MCF 10A (cell line): ENCODE data around the gene CEMP1. TPM values are rescaled to one million over a fixed set of nuclear protein-coding genes. Genes with fewer than 3 reads are reported as not detected.

Source experiments
- BruUV-seq: library from RNA; stranded (reverse); fragments of 400-500 nt; replicated peaks from 2 replicates; lab custom pipeline; 2021; lab: Mats Ljungman, UMichigan
- CTCF ChIA-PET: fragments of 300-600 bp; sonication (Branson Sonifier 250); formaldehyde crosslinking; extraction: SDS; loops from one replicate; lab custom pipeline; 2021; ENCODE audit warnings: antibody characterized with exemption, inconsistent platforms; lab: Yijun Ruan, JAX
- POLR2A ChIA-PET: fragments of 300-600, 350-650 bp; sonication (Branson Sonifier 250); formaldehyde crosslinking; extraction: SDS; loops from one replicate; lab custom pipeline; 2020; ENCODE audit warnings: antibody characterized with exemption, inconsistent platforms; lab: Yijun Ruan, JAX
- DNase-seq: peaks from one replicate; pipeline ENCODE4 v3.0.0-alpha.2; 2018; ENCODE audit not compliant: unreplicated experiment
- H3K27ac Mint-ChIP-seq: one replicate; pipeline ENCODE4 v1.8.0; 2022; ENCODE audit warnings: mild to moderate bottlenecking, low read depth, mixed read lengths; ENCODE audit not compliant: unreplicated experiment
- H3K27me3 Mint-ChIP-seq: one replicate; pipeline ENCODE4 v1.8.0; 2022; ENCODE audit warnings: mixed read lengths; ENCODE audit not compliant: insufficient read depth, unreplicated experiment
- H3K36me3 Mint-ChIP-seq: one replicate; pipeline ENCODE4 v1.8.0; 2022; ENCODE audit warnings: mild to moderate bottlenecking, moderate library complexity, mixed read lengths; ENCODE audit not compliant: insufficient read depth, unreplicated experiment
- H3K4me1 Mint-ChIP-seq: one replicate; pipeline ENCODE4 v1.8.0; 2022; ENCODE audit warnings: mixed read lengths; ENCODE audit not compliant: insufficient read depth, unreplicated experiment
- H3K4me3 Mint-ChIP-seq: one replicate; pipeline ENCODE4 v1.8.0; 2022; ENCODE audit warnings: mild to moderate bottlenecking, moderate library complexity, mixed read lengths; ENCODE audit not compliant: unreplicated experiment
- H3K9me3 Mint-ChIP-seq: one replicate; pipeline ENCODE4 v1.8.0; 2022; ENCODE audit warnings: mixed read lengths; ENCODE audit not compliant: unreplicated experiment
- intact Hi-C: fragments of 100-400 bp; cut with micrococcal nuclease; formaldehyde crosslinking; loops from 2 replicates; pipeline ENCODE4 v1.14.1; 2022
- total RNA-seq: library from RNA; stranded (reverse); gene quantifications from 2 replicates; pipeline ENCODE4 v1.2.3, GENCODE V29; 2022
- TF ChIP-seq, protein P1 (sequence below): fragments of 200-600 bp; IDR thresholded peaks from one replicate; pipeline ENCODE4 v1.8.0; 2022; ENCODE audit warnings: antibody characterized with exemption, mild to moderate bottlenecking; ENCODE audit not compliant: unreplicated experiment

CEMP1 gene
- total RNA-seq, 1 experiment from 2014 or later = not detected

DNA sequence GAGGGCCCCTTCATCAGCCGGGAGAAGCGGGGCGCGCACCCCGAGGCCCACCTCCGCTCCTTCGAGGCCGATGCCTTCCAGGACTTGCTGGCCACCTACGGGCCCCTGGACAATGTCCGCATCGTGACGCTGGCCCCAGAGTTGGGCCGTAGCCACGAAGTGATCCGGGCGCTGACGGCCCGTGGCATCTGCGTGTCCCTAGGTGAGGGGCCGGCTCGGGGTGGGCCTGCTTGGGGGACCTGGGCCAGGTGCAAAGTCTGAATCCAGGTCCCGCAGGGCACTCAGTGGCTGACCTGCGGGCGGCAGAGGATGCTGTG, 3.5 kb downstream of the CEMP1 start:
- no peak for DNase-seq

DNA sequence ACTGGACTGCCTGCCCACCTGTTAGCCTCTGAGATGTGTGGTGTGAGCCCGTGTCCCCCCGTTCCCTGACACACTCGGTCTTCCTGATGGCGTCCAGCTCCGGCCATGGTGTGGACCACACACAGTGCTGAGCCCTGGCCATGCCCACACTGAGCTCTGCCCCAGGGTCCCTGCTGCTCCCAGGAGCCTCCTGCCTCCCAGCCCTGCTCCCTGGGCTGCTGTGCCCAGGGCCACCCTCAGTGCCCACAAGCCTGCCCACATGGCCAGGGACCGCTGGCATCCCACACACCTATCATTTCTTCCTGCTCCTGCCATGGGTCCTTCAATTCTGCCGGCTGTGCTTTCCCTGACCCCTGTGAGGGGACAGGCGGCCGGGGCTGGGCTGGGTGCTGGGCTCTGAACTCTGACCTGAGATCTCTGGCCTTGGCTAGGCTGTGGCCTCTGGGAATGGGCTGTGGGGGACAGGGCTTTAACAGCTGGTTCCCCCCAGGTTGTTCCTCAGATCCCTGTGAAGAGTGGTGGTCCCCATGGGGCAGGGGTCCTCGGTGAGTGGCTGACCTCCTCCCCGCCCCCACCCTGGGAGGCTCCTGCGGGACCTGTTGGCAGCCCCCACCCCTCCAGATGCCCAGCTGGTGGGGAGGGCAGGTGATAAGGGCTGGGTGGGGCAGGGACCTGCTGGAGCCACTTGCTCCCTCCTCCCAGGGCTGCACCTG, 4.0 kb downstream of the CEMP1 start:
- Mint-ChIP-seq H3K4me3 (no peak overlapping the region), H3K4me1 (peaks cover 19% of the 10 kb centered on the region), H3K27me3 (no peaks in the 10 kb centered on the region), H3K27ac (no peak overlapping the region), H3K9me3 (no peaks in the 10 kb centered on the region), H3K36me3 (peaks cover 44% of the 10 kb centered on the region)
- POLR2A ChIA-PET = interaction anchor here (1.3 kb wide), 1 partner anchor 12 kb away, joined by 3 read pairs; no protein-coding TSS in a partner anchor
- DNase-seq = no peak
- intact Hi-C loops = no loop called here
- CTCF ChIA-PET = no interaction called here
- no TSS peak for BruUV-seq
- TF ChIP-seq, protein P1, sequence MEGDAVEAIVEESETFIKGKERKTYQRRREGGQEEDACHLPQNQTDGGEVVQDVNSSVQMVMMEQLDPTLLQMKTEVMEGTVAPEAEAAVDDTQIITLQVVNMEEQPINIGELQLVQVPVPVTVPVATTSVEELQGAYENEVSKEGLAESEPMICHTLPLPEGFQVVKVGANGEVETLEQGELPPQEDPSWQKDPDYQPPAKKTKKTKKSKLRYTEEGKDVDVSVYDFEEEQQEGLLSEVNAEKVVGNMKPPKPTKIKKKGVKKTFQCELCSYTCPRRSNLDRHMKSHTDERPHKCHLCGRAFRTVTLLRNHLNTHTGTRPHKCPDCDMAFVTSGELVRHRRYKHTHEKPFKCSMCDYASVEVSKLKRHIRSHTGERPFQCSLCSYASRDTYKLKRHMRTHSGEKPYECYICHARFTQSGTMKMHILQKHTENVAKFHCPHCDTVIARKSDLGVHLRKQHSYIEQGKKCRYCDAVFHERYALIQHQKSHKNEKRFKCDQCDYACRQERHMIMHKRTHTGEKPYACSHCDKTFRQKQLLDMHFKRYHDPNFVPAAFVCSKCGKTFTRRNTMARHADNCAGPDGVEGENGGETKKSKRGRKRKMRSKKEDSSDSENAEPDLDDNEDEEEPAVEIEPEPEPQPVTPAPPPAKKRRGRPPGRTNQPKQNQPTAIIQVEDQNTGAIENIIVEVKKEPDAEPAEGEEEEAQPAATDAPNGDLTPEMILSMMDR = no peak

More for the DNA sequence above, 3.5 kb downstream of the CEMP1 start:
- peaks cover 24% of the 10 kb centered on the region for H3K4me1 Mint-ChIP-seq
- ChIA-PET POLR2A (no interaction called here), CTCF (no interaction called here)
- peaks cover 43% of the 10 kb centered on the region for H3K36me3 Mint-ChIP-seq
- no TSS peak for BruUV-seq
- H3K27me3 Mint-ChIP-seq = no peaks in the 10 kb centered on the region
- no peak overlapping the region for H3K27ac Mint-ChIP-seq
- H3K9me3 Mint-ChIP-seq = no peaks in the 10 kb centered on the region
- TF ChIP-seq, protein P1 = no peak
- no peak overlapping the region for H3K4me3 Mint-ChIP-seq
- intact Hi-C loops = no loop called here

DNA sequence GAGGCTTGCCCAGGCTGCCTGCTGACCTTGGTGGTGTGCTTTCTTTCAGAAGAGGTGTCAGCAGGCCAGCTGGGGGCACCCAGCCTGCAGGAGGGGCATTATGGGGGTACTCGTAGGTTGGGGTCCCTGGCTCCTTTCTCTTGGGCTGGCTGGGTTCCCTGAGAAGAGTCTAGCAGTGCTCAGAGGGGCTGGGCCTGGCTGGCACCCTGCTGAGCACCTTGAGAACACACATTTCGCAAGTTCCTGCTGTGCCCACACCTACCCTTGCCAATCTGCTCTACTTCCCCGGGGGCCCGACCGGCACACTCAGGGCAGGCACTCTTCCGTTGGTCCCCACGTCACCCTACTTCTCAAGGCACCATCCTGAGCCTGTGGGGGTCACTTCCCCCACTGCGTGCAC, 5.1 kb downstream of the CEMP1 start:
- Mint-ChIP-seq H3K27me3 (no peaks in the 10 kb centered on the region), H3K27ac (no peak overlapping the region)

DNA sequence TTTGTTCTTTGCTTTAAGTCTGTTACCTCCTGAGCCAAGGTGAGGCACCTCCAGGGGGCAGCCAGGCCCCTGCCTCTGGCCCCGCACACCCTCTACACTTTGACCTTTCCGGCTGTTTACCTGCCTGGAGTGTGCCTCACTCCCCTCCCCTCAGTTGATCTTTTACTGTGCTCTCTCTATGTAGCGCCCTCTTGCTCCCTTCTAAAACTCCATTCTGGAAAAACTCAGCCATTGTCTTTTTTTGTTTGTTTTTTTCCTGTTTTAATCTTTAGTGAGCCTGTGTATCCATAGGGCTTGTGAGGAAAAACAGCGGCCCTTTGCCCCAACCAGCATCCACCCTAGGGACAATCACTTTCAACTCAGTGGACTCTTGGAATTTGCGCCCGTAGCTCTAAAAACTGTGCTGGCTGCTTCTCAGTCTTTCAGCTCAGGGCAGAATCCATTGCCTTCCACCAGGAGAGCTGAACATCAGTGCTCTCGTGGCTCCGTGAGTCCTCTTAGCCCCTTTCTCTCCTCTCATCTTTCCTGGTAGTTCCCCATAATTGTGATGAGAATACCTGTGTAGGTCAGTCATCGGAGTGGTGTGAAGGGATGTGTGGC, 6.8 kb downstream of the CEMP1 start:
- Mint-ChIP-seq H3K36me3 (peaks cover 47% of the 10 kb centered on the region), H3K27me3 (no peaks in the 10 kb centered on the region), H3K9me3 (no peaks in the 10 kb centered on the region), H3K27ac (no peak overlapping the region), H3K4me3 (no peak overlapping the region), H3K4me1 (peaks cover 24% of the 10 kb centered on the region)
- TF ChIP-seq, protein P1 = no peak
- intact Hi-C loops = no loop called here
- BruUV-seq = no TSS peak
- ChIA-PET CTCF (interaction anchor here (0.6 kb wide), 2 partner anchors 54 to 439 kb away, joined by 3 read pairs; no protein-coding TSS in a partner anchor), POLR2A (interaction anchor here (0.7 kb wide), 1 partner anchor 8 kb away, joined by 3 read pairs; no protein-coding TSS in a partner anchor)
- no peak for DNase-seq

More for the DNA sequence above, 5.1 kb downstream of the CEMP1 start:
- TF ChIP-seq, protein P1 = no peak
- Mint-ChIP-seq H3K4me1 (peaks cover 22% of the 10 kb centered on the region), H3K36me3 (peaks cover 42% of the 10 kb centered on the region), H3K4me3 (peak overlapping the region; percentile 51), H3K9me3 (no peaks in the 10 kb centered on the region)
- no TSS peak for BruUV-seq
- DNase-seq = peak; percentile 73
- POLR2A ChIA-PET = interaction anchor here (1.3 kb wide), 1 partner anchor 11 kb away, joined by 3 read pairs; no protein-coding TSS in a partner anchor
- intact Hi-C loops = no loop called here
- CTCF ChIA-PET = no interaction called here
